Urothelium cell line (cell line): Measurements from ENCODE around the gene HDGF.
A peak's percentile ranks its signal among the peaks of the same experiment; 100 is the strongest.
"Not testable (repeated sequence)": the region's sequence is repeated elsewhere in the genome, so short reads cannot be mapped to it uniquely, and the experiment has no call there.

Experiments used
- DNase-seq: peaks from one replicate; pipeline ENCODE4 v3.0.0; 2011; ENCODE audit warnings: low spot score, mixed read lengths
- FAIRE-seq: peaks from 2 replicates; lab custom pipeline; 2011; peaks lifted over from hg19 to GRCh38; lab: Jason Lieb, UNC

The HDGF gene

GRCh38 chr1:156767101-156767878 is 15.8 kb upstream of the HDGF start, which contains the start of gene PRCC:
Gene PRCC, plus strand, starts transcription at chr1:156767535. Its CDS starts 237 bp downstream, at chr1:156767772.
- DNase-seq = peak; percentile 94
- FAIRE-seq = no peak

GRCh38 chr1:156766298-156767100 is 15.0 kb upstream of the HDGF start:
- DNase-seq (peak; percentile 15), FAIRE-seq (no peak)

GRCh38 chr1:156765666-156766065 is 14.2 kb upstream of the HDGF start:
- DNase-seq (no peak), FAIRE-seq (no peak)

- DNase-seq, FAIRE-seq: not testable (repeated sequence)
Measured at GRCh38 chr1:156765136-156765535, 13.7 kb upstream of the HDGF start.

GRCh38 chr1:156760796-156761104 is 9.3 kb upstream of the HDGF start:
- DNase-seq = no peak
- FAIRE-seq = no peak

- FAIRE-seq (no peak), DNase-seq (no peak)
Measured at GRCh38 chr1:156760092-156760795, 8.8 kb upstream of the HDGF start.

GRCh38 chr1:156757572-156758253 is 6.2 kb upstream of the HDGF start:
- not testable (repeated sequence) for FAIRE-seq, DNase-seq

- no peak for DNase-seq
- no peak for FAIRE-seq
Measured at GRCh38 chr1:156756355-156756754, 4.9 kb upstream of the HDGF start.

- FAIRE-seq (no peak), DNase-seq (no peak)
Measured at GRCh38 chr1:156755527-156755950, 4.1 kb upstream of the HDGF start.

- no peak for DNase-seq
- FAIRE-seq = no peak
Measured at GRCh38 chr1:156754219-156754618, 2.7 kb upstream of the HDGF start.

- FAIRE-seq = no peak
- no peak for DNase-seq
Measured at GRCh38 chr1:156752843-156753482, 1.5 kb upstream of the HDGF start.

GRCh38 chr1:156751757-156752481 is 444 bp upstream of the HDGF start:
- FAIRE-seq = no peak
- DNase-seq = peak; percentile 95

- FAIRE-seq = no peak
- no peak for DNase-seq
Measured at GRCh38 chr1:156750711-156751450, 594 bp downstream of the HDGF start.

- FAIRE-seq (no peak), DNase-seq (no peak)
Measured at GRCh38 chr1:156750191-156750672, 1.2 kb downstream of the HDGF start.

GRCh38 chr1:156749419-156750118 is 1.9 kb downstream of the HDGF start:
- DNase-seq = no peak
- no peak for FAIRE-seq

GRCh38 chr1:156748670-156749418 is 2.6 kb downstream of the HDGF start:
- DNase-seq (no peak), FAIRE-seq (no peak)
